ENCODE measurements around the gene ANP32E.

DNA sequence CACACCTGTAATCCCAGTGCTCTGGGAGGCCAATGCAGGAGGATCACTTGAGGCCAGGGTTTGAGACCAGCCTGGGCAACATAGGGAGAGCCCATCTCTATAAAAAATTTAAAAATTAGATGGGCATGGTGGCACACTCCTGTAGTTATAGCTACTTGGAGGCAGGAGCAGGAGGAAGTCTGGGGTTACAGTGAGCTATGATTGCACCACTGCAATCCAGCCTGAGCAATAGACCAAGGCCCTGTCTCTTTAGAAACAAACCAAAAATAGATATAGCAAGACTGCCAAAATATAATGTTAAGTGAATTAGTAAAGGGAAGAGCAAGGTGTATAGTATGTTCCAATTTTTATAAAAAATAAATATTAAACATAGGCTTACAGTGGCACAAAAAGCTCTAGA, 57.4 kb downstream of the ANP32E start:
- TF ChIP-seq, protein P1, sequence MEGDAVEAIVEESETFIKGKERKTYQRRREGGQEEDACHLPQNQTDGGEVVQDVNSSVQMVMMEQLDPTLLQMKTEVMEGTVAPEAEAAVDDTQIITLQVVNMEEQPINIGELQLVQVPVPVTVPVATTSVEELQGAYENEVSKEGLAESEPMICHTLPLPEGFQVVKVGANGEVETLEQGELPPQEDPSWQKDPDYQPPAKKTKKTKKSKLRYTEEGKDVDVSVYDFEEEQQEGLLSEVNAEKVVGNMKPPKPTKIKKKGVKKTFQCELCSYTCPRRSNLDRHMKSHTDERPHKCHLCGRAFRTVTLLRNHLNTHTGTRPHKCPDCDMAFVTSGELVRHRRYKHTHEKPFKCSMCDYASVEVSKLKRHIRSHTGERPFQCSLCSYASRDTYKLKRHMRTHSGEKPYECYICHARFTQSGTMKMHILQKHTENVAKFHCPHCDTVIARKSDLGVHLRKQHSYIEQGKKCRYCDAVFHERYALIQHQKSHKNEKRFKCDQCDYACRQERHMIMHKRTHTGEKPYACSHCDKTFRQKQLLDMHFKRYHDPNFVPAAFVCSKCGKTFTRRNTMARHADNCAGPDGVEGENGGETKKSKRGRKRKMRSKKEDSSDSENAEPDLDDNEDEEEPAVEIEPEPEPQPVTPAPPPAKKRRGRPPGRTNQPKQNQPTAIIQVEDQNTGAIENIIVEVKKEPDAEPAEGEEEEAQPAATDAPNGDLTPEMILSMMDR (IDR thresholded peaks at IDR 0.05 in 8 of 11, conservative IDR thresholded peaks at IDR 0.05 in 3 of 11) = no peak
- no peak for TF ChIP-seq POLR2A (IDR thresholded peaks at IDR 0.05)

Measured in spleen (tissue), 7 donors.